Measurements from ENCODE around the gene VPS51.
A peak's percentile ranks its signal among the peaks of the same experiment; 100 is the strongest.

Gene VPS51

DNA sequence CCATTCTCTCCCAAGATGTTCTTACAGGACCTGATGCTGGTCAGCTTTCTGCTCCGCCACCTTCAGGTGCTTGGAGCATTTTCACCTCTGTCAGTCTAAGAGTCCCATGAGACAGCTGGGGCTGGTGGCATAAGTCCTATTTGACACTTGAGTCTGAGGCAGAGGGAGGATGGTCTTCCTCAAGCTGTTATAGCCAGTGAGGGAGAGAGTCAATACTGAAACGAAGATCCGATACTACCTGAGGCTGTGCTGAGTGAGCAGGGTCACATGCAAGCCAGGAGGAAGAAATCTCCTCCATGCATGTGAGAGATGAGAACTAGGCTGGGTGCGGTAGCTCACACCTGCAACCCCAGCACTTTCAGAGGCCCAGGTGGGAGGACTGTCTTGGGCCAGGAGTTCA lies 6.4 kb upstream of the VPS51 start:
- DNase-seq (ENCODE audit: low read depth in 2 of 2), result no peak
- H3K4me3 ChIP-seq (replicated peaks in 1 of 2; ENCODE audit: low read depth in 2 of 2, low read length in 2 of 2), result no peak overlapping the region
- TF ChIP-seq, protein P1, sequence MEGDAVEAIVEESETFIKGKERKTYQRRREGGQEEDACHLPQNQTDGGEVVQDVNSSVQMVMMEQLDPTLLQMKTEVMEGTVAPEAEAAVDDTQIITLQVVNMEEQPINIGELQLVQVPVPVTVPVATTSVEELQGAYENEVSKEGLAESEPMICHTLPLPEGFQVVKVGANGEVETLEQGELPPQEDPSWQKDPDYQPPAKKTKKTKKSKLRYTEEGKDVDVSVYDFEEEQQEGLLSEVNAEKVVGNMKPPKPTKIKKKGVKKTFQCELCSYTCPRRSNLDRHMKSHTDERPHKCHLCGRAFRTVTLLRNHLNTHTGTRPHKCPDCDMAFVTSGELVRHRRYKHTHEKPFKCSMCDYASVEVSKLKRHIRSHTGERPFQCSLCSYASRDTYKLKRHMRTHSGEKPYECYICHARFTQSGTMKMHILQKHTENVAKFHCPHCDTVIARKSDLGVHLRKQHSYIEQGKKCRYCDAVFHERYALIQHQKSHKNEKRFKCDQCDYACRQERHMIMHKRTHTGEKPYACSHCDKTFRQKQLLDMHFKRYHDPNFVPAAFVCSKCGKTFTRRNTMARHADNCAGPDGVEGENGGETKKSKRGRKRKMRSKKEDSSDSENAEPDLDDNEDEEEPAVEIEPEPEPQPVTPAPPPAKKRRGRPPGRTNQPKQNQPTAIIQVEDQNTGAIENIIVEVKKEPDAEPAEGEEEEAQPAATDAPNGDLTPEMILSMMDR (IDR thresholded peaks at IDR 0.05; ENCODE audit: low read depth, low read length), result no peak

DNA sequence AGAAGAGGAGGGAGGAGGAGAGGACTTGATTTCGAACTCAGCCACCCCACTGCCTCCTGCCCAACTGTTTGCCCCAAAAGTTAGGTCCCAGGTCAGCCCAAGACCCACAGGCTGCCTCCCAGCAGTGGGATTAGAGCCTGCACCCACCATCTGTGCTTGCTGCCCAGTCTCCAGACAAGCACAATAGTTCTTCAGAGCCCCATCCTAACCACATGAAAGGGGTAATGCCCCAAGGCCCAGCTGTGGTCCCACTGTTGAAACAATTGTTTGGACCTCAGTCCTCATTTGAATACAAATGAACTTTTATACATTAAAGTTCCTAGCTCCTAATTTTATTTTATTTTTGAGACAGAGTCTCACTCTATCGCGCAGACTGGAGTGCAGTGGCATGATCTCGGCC lies 5.4 kb upstream of the VPS51 start:
- no peak overlapping the region for H3K4me3 ChIP-seq (replicated peaks in 1 of 2; ENCODE audit: low read depth in 2 of 2, low read length in 2 of 2)
- TF ChIP-seq, protein P1 (IDR thresholded peaks at IDR 0.05; ENCODE audit: low read depth, low read length), result no peak
- no peak for DNase-seq (ENCODE audit: low read depth in 2 of 2)

DNA sequence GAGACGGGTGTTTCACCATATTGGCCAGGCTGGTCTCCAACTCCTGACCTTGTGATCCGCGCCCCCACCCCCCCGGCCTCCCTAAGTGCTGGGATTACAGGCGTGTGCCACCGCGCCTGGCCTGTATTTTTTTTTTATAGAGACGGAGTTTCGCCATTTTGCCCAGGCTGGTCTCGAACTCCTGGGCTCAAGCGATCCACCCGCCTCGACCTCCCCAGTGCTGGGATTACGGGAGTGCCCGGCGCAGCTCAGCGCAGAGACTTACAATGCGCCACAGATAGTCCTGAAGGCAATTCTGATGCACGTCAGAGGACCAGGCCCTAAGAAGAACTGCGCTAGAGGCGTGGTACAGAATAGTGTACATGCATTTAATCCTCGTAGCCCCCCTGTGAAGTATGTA lies 587 bp upstream of the VPS51 start:
- H3K4me3 ChIP-seq (replicated peaks in 1 of 2; ENCODE audit: low read depth in 2 of 2, low read length in 2 of 2), result peak overlapping the region; percentile 69 to 73
- no peak for DNase-seq (ENCODE audit: low read depth in 2 of 2)
- TF ChIP-seq, protein P1 (IDR thresholded peaks at IDR 0.05; ENCODE audit: low read depth, low read length), result no peak

DNA sequence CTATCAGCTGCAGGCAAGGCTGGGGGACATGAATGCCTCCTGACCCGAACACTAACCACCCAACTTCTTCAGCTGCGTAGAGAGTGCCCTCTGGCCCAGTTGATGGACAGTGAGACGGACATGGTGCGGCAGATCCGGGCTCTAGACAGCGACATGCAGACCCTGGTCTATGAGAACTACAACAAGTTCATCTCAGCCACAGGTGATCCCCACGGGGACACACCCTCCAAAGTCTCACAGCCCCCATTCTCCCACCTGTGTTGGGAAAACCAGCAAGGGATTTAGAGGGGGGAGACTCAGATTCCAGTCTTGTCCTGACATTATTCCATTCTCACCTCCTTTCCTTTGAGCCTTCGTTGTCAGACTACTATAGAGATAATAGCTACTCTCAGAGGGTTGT lies 912 bp downstream of the VPS51 start:
- no peak for DNase-seq (ENCODE audit: low read depth in 2 of 2)
- H3K4me3 ChIP-seq (replicated peaks in 1 of 2; ENCODE audit: low read depth in 2 of 2, low read length in 2 of 2), result peak overlapping the region; percentile 69 to 73
- TF ChIP-seq, protein P1 (IDR thresholded peaks at IDR 0.05; ENCODE audit: low read depth, low read length), result no peak

DNA sequence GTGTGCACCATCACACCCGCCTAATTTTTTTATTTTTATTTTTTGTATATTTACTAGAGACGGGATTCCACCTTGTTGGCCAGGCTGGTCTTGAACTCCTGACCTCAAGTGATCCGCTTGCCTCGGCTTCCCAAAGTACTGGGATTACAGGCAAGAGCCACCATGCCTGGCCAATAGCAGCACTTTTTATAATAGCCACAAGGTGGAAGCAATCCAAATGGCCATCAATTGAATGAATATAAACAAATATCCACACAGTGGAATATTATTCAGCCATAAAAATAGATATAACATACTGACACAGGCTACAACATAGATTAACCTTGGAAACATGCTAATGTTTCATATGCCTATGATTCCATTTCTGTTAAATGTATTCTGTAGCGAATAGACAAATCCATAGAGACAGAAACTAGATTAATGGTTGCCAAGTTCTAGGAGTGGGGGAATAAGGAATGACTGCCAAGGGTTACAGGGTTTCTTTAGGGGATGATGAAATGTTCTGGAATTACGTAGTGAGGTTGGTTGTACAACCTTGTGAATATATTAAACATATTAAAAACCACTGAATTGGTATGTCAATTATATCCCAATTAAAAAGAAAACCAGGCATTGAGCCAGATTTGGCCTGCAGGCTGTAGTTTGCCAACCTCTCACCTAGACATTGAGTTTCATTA lies 4.8 kb downstream of the VPS51 start:
- TF ChIP-seq, protein P1 (IDR thresholded peaks at IDR 0.05; ENCODE audit: low read depth, low read length), result no peak
- no peak overlapping the region for H3K4me3 ChIP-seq (replicated peaks in 1 of 2; ENCODE audit: low read depth in 2 of 2, low read length in 2 of 2)
- DNase-seq (ENCODE audit: low read depth in 2 of 2), result peak in 1 of 2 donors; percentile 79

DNA sequence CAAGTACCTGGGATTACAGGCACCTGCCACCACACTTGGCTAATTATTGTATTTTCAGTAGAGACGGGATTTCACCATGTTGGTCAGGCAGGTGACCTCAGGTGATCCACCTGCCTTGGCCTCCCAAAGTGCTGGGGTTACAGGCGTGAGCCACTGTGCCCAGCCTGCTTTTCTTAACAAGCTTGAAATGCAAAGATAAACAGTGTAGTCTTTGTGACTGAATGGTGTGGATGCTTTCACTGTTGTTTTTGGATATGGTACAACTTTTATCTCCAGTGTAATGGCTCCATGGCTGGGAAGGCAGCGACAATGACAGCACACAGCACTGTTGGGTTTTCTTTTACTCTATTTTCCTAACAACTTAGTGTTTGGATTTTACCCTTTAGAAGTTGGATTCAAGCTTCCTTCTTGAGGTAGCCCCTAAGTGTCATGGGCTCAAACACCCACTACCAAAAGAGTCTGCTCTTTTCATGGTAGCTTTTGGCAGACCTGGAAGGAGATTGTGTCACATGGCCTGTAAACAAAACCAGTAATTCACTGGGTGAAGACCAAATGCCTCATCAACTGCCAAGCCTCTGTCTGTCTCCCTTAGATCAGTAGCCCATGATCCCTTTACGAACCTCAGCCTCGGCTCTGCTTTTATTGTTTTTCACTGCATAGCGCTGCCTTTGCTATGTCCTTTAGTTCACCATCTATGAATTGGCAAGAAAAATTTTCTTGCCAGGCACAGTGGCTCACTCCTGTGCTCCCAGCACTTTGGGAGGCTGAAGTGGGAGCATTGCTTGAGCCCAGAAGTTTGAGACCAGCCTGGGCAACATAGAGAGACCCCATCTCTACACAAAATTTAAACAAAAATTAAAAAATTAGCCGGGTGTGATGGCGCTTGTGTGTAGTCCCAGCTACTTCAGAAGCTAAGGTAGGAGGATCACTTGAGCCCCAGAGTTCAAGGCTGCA lies 6.4 kb downstream of the VPS51 start:
- DNase-seq (ENCODE audit: low read depth in 2 of 2), result peak; percentile 20 to 46
- no peak overlapping the region for H3K4me3 ChIP-seq (replicated peaks in 1 of 2; ENCODE audit: low read depth in 2 of 2, low read length in 2 of 2)
- TF ChIP-seq, protein P1 (IDR thresholded peaks at IDR 0.05; ENCODE audit: low read depth, low read length), result no peak

Data from cardiac fibroblast (primary cell).